ENCODE data around the gene IFT43. TPM values are rescaled to one million over a fixed set of nuclear protein-coding genes. Genes with fewer than 3 reads are reported as not detected.

IFT43 gene
- total RNA-seq, 1 experiment from 2014 or later = 24.2 TPM

- no peak for TF ChIP-seq REST (IDR thresholded peaks at IDR 0.05; ENCODE audit: low read depth)
- TF ChIP-seq ZFX (IDR thresholded peaks at IDR 0.05) = no peak
- TF ChIP-seq EGR1 (IDR thresholded peaks at IDR 0.05; ENCODE audit: low read depth) = no peak
- TF ChIP-seq SIN3A (IDR thresholded peaks at IDR 0.05; ENCODE audit: low read depth) = no peak
Observed at GRCh38 chr14:75960231-75960630, 25.3 kb upstream of the IFT43 start (continued).

GRCh38 chr14:75961662-75962061, 23.9 kb upstream of the IFT43 start:
- no TSS peak for BruUV-seq (replicated peaks)
- no peak for DNase-seq (ENCODE audit: low read depth, low spot score)
- H3K4me2 ChIP-seq (ENCODE audit: low read length) = no peak overlapping the region
- no peak overlapping the region for H3K4me3 ChIP-seq (replicated peaks in 1 of 2; ENCODE audit: low read depth in 1 of 2, low read length in 2 of 2)
- H2AFZ ChIP-seq (ENCODE audit: low read depth, low read length, poor library complexity, severe bottlenecking) = no peak overlapping the region
- RAD21 ChIA-PET (ENCODE audit: low non-redundant PET in 1 of 2, low total read pairs in 2 of 2, uncharacterized antibody in 2 of 2, unreplicated experiment in 2 of 2) = no interaction called here
- H3K27ac ChIP-seq (ENCODE audit: low read depth, low read length) = no peak overlapping the region
- no peaks in the 10 kb centered on the region for H3K36me3 ChIP-seq (ENCODE audit: control insufficient read depth in 1 of 2, insufficient read depth in 2 of 2, low read length in 2 of 2)
- intact Hi-C loops (cut with micrococcal nuclease) = no loop called here
- H4K20me1 ChIP-seq (ENCODE audit: insufficient read depth) = no peaks in the 10 kb centered on the region
- H3K4me1 ChIP-seq (ENCODE audit: control insufficient read depth in 1 of 2, insufficient read depth in 2 of 2, low read length in 2 of 2) = no peaks in the 10 kb centered on the region
- no peaks in the 10 kb centered on the region for H3K9me3 ChIP-seq (ENCODE audit: control insufficient read depth in 1 of 2, insufficient read depth in 1 of 2, low read depth in 1 of 2, low read length in 2 of 2)
- no peaks in the 10 kb centered on the region for H3K79me2 ChIP-seq (ENCODE audit: insufficient read depth, low read length)
- TF ChIP-seq SRF (IDR thresholded peaks at IDR 0.05; ENCODE audit: low read depth) (no peak), CTCF (IDR thresholded peaks at IDR 0.05 in 2 of 3, conservative IDR thresholded peaks at IDR 0.05 in 1 of 3; ENCODE audit: borderline replicate concordance in 1 of 3, insufficient read depth in 1 of 3, low read depth in 2 of 3, low read length in 2 of 3) (no peak)
- CTCF ChIA-PET = interaction anchor here (1.4 kb wide), 1 partner anchor 55 kb away, joined by 3 read pairs; no protein-coding TSS in a partner anchor
- POLR2A ChIA-PET = no interaction called here
- H3K9me2 ChIP-seq (ENCODE audit: insufficient read depth) = no peaks in the 10 kb centered on the region
- no peaks in the 10 kb centered on the region for H3K27me3 ChIP-seq (ENCODE audit: insufficient read depth, low read length)
- no peak for ATAC-seq
- no peak overlapping the region for H3K9ac ChIP-seq (ENCODE audit: low read length)

Data from HCT116 (cell line).